ENCODE measurements around the gene PRUNE2.

Gene PRUNE2

GRCh38 chr9:76628155-76628554 lies 277.8 kb downstream of the PRUNE2 start:
- Histone ChIP-seq H3K27ac (ENCODE audit: low read length) (no peak overlapping the region), H3K9me3 (ENCODE audit: insufficient read depth, low read length, severe bottlenecking) (no peaks in the 10 kb centered on the region), H3K36me3 (ENCODE audit: insufficient read depth, low read length) (no peaks in the 10 kb centered on the region), H3K4me1 (ENCODE audit: insufficient read depth, low read length) (peaks cover 13% of the 10 kb centered on the region), H3K4me2 (ENCODE audit: insufficient read depth, low read length) (no peak overlapping the region), H3K4me3 (ENCODE audit: low read depth in 1 of 2, low read length in 2 of 2) (no peak overlapping the region), H2AFZ (ENCODE audit: low read depth, low read length) (no peak overlapping the region), H3K79me2 (ENCODE audit: insufficient read depth, low read length) (no peaks in the 10 kb centered on the region), H3K9ac (ENCODE audit: low read depth, low read length) (no peak overlapping the region), H4K20me1 (ENCODE audit: insufficient read depth, low read length) (no peaks in the 10 kb centered on the region), H3K27me3 (ENCODE audit: insufficient read depth, low read length, poor library complexity) (no peaks in the 10 kb centered on the region)
- no peak for ATAC-seq (ENCODE audit: insufficient read depth, low read depth)
- no peak for TF ChIP-seq CTCF (IDR thresholded peaks at IDR 0.05; ENCODE audit: borderline replicate concordance, extremely low read depth, low read length, poor library complexity, severe bottlenecking)
- TF ChIP-seq EZH2 (IDR thresholded peaks at IDR 0.05; ENCODE audit: borderline replicate concordance, low read depth, low read length, severe bottlenecking) = no peak
- no peak for DNase-seq

GRCh38 chr9:76626980-76627379 lies 278.9 kb downstream of the PRUNE2 start:
- Histone ChIP-seq H3K27me3 (ENCODE audit: insufficient read depth, low read length, poor library complexity) (no peaks in the 10 kb centered on the region), H3K4me1 (ENCODE audit: insufficient read depth, low read length) (peaks cover 13% of the 10 kb centered on the region)
- TF ChIP-seq EZH2 (IDR thresholded peaks at IDR 0.05; ENCODE audit: borderline replicate concordance, low read depth, low read length, severe bottlenecking) = no peak
- no peak for TF ChIP-seq CTCF (IDR thresholded peaks at IDR 0.05; ENCODE audit: borderline replicate concordance, extremely low read depth, low read length, poor library complexity, severe bottlenecking)

GRCh38 chr9:76626141-76626540 lies 279.8 kb downstream of the PRUNE2 start:
- H3K4me1 ChIP-seq (ENCODE audit: insufficient read depth, low read length) = peaks cover 13% of the 10 kb centered on the region
- no peaks in the 10 kb centered on the region for H3K36me3 ChIP-seq (ENCODE audit: insufficient read depth, low read length)
- H4K20me1 ChIP-seq (ENCODE audit: insufficient read depth, low read length) = no peaks in the 10 kb centered on the region
- TF ChIP-seq EZH2 (IDR thresholded peaks at IDR 0.05; ENCODE audit: borderline replicate concordance, low read depth, low read length, severe bottlenecking) = no peak
- no peak for TF ChIP-seq CTCF (IDR thresholded peaks at IDR 0.05; ENCODE audit: borderline replicate concordance, extremely low read depth, low read length, poor library complexity, severe bottlenecking)
- H3K27me3 ChIP-seq (ENCODE audit: insufficient read depth, low read length, poor library complexity) = no peaks in the 10 kb centered on the region
- no peak overlapping the region for H3K4me2 ChIP-seq (ENCODE audit: insufficient read depth, low read length)
- no peak overlapping the region for H3K4me3 ChIP-seq (ENCODE audit: low read depth in 1 of 2, low read length in 2 of 2)
- H3K9ac ChIP-seq (ENCODE audit: low read depth, low read length) = no peak overlapping the region
- no peak overlapping the region for H2AFZ ChIP-seq (ENCODE audit: low read depth, low read length)
- no peaks in the 10 kb centered on the region for H3K79me2 ChIP-seq (ENCODE audit: insufficient read depth, low read length)
- DNase-seq (no peak), ATAC-seq (ENCODE audit: insufficient read depth, low read depth) (no peak)
- no peak overlapping the region for H3K27ac ChIP-seq (ENCODE audit: low read length)
- no peaks in the 10 kb centered on the region for H3K9me3 ChIP-seq (ENCODE audit: insufficient read depth, low read length, severe bottlenecking)

More at GRCh38 chr9:76626980-76627379, 278.9 kb downstream of the PRUNE2 start:
- no peak overlapping the region for H3K27ac ChIP-seq (ENCODE audit: low read length)
- H3K4me2 ChIP-seq (ENCODE audit: insufficient read depth, low read length) = no peak overlapping the region
- no peak overlapping the region for H3K9ac ChIP-seq (ENCODE audit: low read depth, low read length)
- H3K4me3 ChIP-seq (ENCODE audit: low read depth in 1 of 2, low read length in 2 of 2) = no peak overlapping the region
- no peaks in the 10 kb centered on the region for H3K9me3 ChIP-seq (ENCODE audit: insufficient read depth, low read length, severe bottlenecking)
- no peak for ATAC-seq (ENCODE audit: insufficient read depth, low read depth)
- no peaks in the 10 kb centered on the region for H3K79me2 ChIP-seq (ENCODE audit: insufficient read depth, low read length)
- no peak for DNase-seq
- no peak overlapping the region for H2AFZ ChIP-seq (ENCODE audit: low read depth, low read length)
- no peaks in the 10 kb centered on the region for H4K20me1 ChIP-seq (ENCODE audit: insufficient read depth, low read length)
- no peaks in the 10 kb centered on the region for H3K36me3 ChIP-seq (ENCODE audit: insufficient read depth, low read length)
